HepG2 (cell line): ENCODE data around the gene HLF. TPM values are rescaled to one million over a fixed set of nuclear protein-coding genes. Genes with fewer than 3 reads are reported as not detected.

ENCODE experiments used
- ARHGAP35 ChIP-seq: sonication (generic); formaldehyde crosslinking; IDR thresholded peaks from 2 replicates; pipeline ENCODE4 v1.9.0; 2022; ENCODE audit warnings: mild to moderate bottlenecking, inconsistent platforms, moderate library complexity, missing genetic modification reagents, borderline replicate concordance
- CEBPG ChIP-seq: IDR thresholded peaks from 2 replicates; pipeline ENCODE4 v1.6.1; 2016
- ELF3 ChIP-seq: IDR thresholded peaks from 2 replicates; pipeline ENCODE4 v1.6.1; 2016; ENCODE audit warnings: missing genetic modification reagents, missing compliant biosample characterization
- FOXA3 ChIP-seq: IDR thresholded peaks from 2 replicates; pipeline ENCODE4 v1.6.1; 2016; ENCODE audit warnings: missing genetic modification reagents, missing compliant biosample characterization
- GATAD2A ChIP-seq: IDR thresholded peaks from 2 replicates; pipeline ENCODE4 v1.6.1; 2016
- HMGXB4 ChIP-seq, 2 experiments: sonication (generic) in 1 of 2; formaldehyde crosslinking in 1 of 2; IDR thresholded peaks; 2 replicates each; pipeline versions ENCODE4 v1.4.0 to v1.6.1; 2018 to 2020; ENCODE audit warnings: missing genetic modification reagents in 2 of 2, borderline replicate concordance in 1 of 2, low read depth in 1 of 2, mild to moderate bottlenecking in 1 of 2, missing biosample characterization in 1 of 2
- HNF4A ChIP-seq: sonication (generic); formaldehyde crosslinking; IDR thresholded peaks from 2 replicates; pipeline ENCODE4 v1.4.0; 2020; ENCODE audit warnings: missing genetic modification reagents
- MEIS1 ChIP-seq: sonication (generic); formaldehyde crosslinking; IDR thresholded peaks from 2 replicates; pipeline ENCODE4 v1.9.0; 2021; ENCODE audit warnings: mild to moderate bottlenecking, missing genetic modification reagents, moderate library complexity, borderline replicate concordance
- MTA3 ChIP-seq: sonication (generic); formaldehyde crosslinking; IDR thresholded peaks from 2 replicates; pipeline ENCODE4 v1.4.0; 2020; ENCODE audit warnings: missing genetic modification reagents
- PHF20 ChIP-seq: sonication (generic); formaldehyde crosslinking; IDR thresholded peaks from 2 replicates; pipeline ENCODE4 v1.5.0; 2020; ENCODE audit warnings: mild to moderate bottlenecking, missing genetic modification reagents
- POLR2A ChIP-seq, 2 experiments: IDR thresholded peaks; 2 replicates each; pipeline ENCODE4 v1.6.1; 2011; ENCODE audit warnings: low read depth in 2 of 2, low read length in 2 of 2, mild to moderate bottlenecking in 1 of 2, moderate library complexity in 1 of 2; ENCODE audit not compliant: insufficient read depth in 1 of 2
- REL ChIP-seq: sonication (generic); formaldehyde crosslinking; conservative IDR thresholded peaks from 2 replicates; pipeline ENCODE4 v1.8.0; 2022; ENCODE audit warnings: mild to moderate bottlenecking, missing genetic modification reagents, moderate library complexity
- ZBTB38 ChIP-seq: sonication (generic); formaldehyde crosslinking; IDR thresholded peaks from 2 replicates; pipeline ENCODE4 v1.5.1; 2020; ENCODE audit warnings: mild to moderate bottlenecking, missing genetic modification reagents
- ZBTB8A ChIP-seq: sonication (generic); formaldehyde crosslinking; IDR thresholded peaks from 2 replicates; pipeline ENCODE4 v1.4.0; 2020; ENCODE audit warnings: mild to moderate bottlenecking, low read depth, missing genetic modification reagents, borderline replicate concordance
- ZNF263 ChIP-seq: sonication (generic); formaldehyde crosslinking; IDR thresholded peaks from 2 replicates; pipeline ENCODE4 v1.4.0; 2020; ENCODE audit warnings: missing genetic modification reagents
- ZNF362 ChIP-seq: sonication (generic); formaldehyde crosslinking; IDR thresholded peaks from 2 replicates; pipeline ENCODE4 v1.4.0; 2020; ENCODE audit warnings: missing genetic modification reagents, mild to moderate bottlenecking, borderline replicate concordance
- polyA plus RNA-seq, 8 experiments: library from polyadenylated mRNA; depleted of rRNA in 3 of 8; stranded (reverse) in 7 of 8; unstranded in 1 of 8; fragments of >200 nt; fragmentation: Illumina TruSeq in 4 of 8; extraction: Trizol in 4 of 8; gene quantifications; 2 replicates each; pipeline versions ENCODE4 v1.2.1 to v1.2.3, GENCODE V29; 2011 to 2016; ENCODE audit warnings: low read depth in 4 of 8, missing spikeins in 1 of 8, mixed read lengths in 1 of 8; ENCODE audit not compliant: insufficient read depth in 1 of 8
- total RNA-seq, 5 experiments: library from RNA; depleted of rRNA; stranded (reverse); fragments of >200 nt; fragmentation: Illumina TruSeq; extraction: Trizol; gene quantifications; 2 replicates each; pipeline ENCODE4 v1.2.3, GENCODE V29; 2016; ENCODE audit warnings: low read depth in 1 of 5
- TF ChIP-seq, protein P1 (sequence below): IDR thresholded peaks from 2 replicates; pipeline ENCODE4 v1.6.1; 2016; ENCODE audit warnings: low read depth, control low read depth
- TF ChIP-seq, protein P2 (sequence below): sonication (generic); formaldehyde crosslinking; IDR thresholded peaks from 2 replicates; pipeline ENCODE4 v1.5.1; 2020; ENCODE audit warnings: mild to moderate bottlenecking, missing genetic modification reagents

HLF gene
- total and polyA plus RNA-seq, 2 of the 13 experiments (the other 11 are each of a cell fraction or from before 2014, with no cell fraction given) = 202 to 346 TPM

DNA sequence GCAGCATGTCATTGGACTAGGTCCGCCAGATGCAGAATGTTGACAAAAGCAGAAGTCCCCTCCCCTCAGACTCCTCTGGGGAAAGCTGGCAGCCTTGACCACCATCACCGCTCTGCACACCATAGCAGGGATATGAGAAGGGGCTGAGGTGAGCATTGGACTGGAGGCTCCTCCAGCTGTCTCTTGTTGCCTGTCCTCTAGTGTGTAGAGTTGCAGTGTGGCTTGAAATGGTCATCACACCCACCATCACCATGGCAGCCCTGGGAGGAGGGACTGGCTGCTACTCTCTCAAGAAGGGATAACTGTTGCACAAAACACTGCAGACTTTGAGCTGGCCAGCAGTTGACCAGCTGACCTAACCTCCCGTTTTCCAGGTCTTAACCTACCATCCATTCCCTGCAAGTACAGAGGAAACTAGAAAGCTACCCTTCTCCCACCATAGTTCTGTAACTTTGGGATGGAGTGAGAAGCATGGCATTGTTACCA lies 38.3 kb downstream of the HLF start (continued):
- TF ChIP-seq, protein P1, sequence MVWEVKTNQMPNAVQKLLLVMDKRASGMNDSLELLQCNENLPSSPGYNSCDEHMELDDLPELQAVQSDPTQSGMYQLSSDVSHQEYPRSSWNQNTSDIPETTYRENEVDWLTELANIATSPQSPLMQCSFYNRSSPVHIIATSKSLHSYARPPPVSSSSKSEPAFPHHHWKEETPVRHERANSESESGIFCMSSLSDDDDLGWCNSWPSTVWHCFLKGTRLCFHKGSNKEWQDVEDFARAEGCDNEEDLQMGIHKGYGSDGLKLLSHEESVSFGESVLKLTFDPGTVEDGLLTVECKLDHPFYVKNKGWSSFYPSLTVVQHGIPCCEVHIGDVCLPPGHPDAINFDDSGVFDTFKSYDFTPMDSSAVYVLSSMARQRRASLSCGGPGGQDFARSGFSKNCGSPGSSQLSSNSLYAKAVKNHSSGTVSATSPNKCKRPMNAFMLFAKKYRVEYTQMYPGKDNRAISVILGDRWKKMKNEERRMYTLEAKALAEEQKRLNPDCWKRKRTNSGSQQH = 0 out of 2 replicates have a peak, but pooled peaks have one; percentile 67
- TF ChIP-seq POLR2A (IDR thresholded peaks at IDR 0.05; ENCODE audit: insufficient read depth in 1 of 2, low read depth in 2 of 2, low read length in 2 of 2) = peak; percentile 31 to 64; a peak in 2 of 4 replicates
- TF ChIP-seq FOXA3 = peak; percentile 23; the same call in 1 of the 2 replicates
- TF ChIP-seq ARHGAP35 (CRISPR knock-in tag) = 0 out of 2 replicates have a peak, but pooled peaks have one; percentile 35
- TF ChIP-seq, protein P2, sequence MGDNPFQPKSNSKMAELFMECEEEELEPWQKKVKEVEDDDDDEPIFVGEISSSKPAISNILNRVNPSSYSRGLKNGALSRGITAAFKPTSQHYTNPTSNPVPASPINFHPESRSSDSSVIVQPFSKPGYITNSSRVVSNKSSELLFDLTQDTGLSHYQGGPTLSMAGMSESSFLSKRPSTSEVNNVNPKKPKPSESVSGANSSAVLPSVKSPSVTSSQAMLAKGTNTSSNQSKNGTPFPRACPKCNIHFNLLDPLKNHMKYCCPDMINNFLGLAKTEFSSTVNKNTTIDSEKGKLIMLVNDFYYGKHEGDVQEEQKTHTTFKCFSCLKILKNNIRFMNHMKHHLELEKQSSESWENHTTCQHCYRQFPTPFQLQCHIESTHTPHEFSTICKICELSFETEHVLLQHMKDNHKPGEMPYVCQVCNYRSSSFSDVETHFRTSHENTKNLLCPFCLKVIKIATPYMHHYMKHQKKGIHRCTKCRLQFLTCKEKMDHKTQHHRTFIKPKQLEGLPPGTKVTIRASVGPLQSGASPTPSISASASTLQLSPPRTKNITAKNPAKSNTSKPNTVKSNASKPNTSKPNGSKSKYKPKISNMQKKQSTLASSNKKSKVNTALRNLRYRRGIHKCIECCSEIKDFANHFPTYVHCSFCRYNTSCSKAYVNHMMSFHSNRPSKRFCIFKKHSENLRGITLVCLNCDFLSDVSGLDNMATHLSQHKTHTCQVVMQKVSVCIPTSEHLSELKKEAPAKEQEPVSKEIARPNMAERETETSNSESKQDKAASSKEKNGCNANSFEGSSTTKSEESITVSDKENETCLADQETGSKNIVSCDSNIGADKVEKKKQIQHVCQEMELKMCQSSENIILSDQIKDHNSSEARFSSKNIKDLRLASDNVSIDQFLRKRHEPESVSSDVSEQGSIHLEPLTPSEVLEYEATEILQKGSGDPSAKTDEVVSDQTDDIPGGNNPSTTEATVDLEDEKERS = no peak
- 0 out of 2 replicates have a peak, but pooled peaks have one; percentile 25 for TF ChIP-seq ZNF263 (CRISPR knock-in tag)
- TF ChIP-seq MEIS1 = 0 out of 2 replicates have a peak, but pooled peaks have one; percentile 48
- no peak for TF ChIP-seq REL (CRISPR knock-in tag)
- TF ChIP-seq PHF20 (CRISPR knock-in tag) = no peak
- TF ChIP-seq ELF3 = no peak
- 0 out of 2 replicates have a peak, but pooled peaks have one; percentile 22 for TF ChIP-seq ZNF362 (CRISPR knock-in tag)
- TF ChIP-seq HMGXB4 (CRISPR knock-in tag; IDR thresholded peaks at IDR 0.05; ENCODE audit: borderline replicate concordance in 1 of 2, low read depth in 1 of 2) = 0 out of 4 replicates have a peak, but pooled peaks of 1 of the 2 experiments have one; percentile 27
- no peak for TF ChIP-seq MTA3 (CRISPR knock-in tag)
- TF ChIP-seq HNF4A = peak; percentile 59
- peak; percentile 57 for TF ChIP-seq CEBPG (CRISPR knock-in tag)
- peak; percentile 65; the same call in 1 of the 2 replicates for TF ChIP-seq ZBTB38 (CRISPR knock-in tag)
- TF ChIP-seq ZBTB8A = 0 out of 2 replicates have a peak, but pooled peaks have one; percentile 14
- TF ChIP-seq GATAD2A (CRISPR knock-in tag) = peak; percentile 31; the same call in 1 of the 2 replicates
